AG04450 (cell line): ENCODE results near the gene BUB1. TPM values are rescaled to one million over a fixed set of nuclear protein-coding genes. Genes with fewer than 3 reads are reported as not detected.
"Not testable (repeated sequence)": the region's sequence is repeated elsewhere in the genome, so short reads cannot be mapped to it uniquely, and the experiment has no call there.

Source experiments
- CTCF ChIA-PET: fragments of 300-600, 350-600 bp; formaldehyde crosslinking; extraction: SDS; loops from one replicate; lab custom pipeline; 2022; ENCODE audit warnings: antibody characterized with exemption, inconsistent platforms; lab: Charles Lee
- POLR2A ChIA-PET: fragments of 350-600 bp; formaldehyde crosslinking; extraction: SDS; loops from one replicate; lab custom pipeline; 2021; ENCODE audit warnings: antibody characterized with exemption, inconsistent platforms; lab: Yijun Ruan, JAX
- DNase-seq: peaks from one replicate; pipeline ENCODE4 v3.0.0-alpha.2; 2011; ENCODE audit warnings: low read depth, low spot score
- H3K27ac ChIP-seq: one replicate; pipeline ENCODE4 v1.5.1; 2012; ENCODE audit warnings: low read depth, low read length, control low read depth
- H3K27me3 ChIP-seq: one replicate; pipeline ENCODE4 v1.6.0; 2012; ENCODE audit warnings: low read length; ENCODE audit not compliant: control insufficient read depth, insufficient read depth
- H3K4me3 ChIP-seq: 2 replicates; pipeline ENCODE4 v1.5.1; 2011; ENCODE audit warnings: mild to moderate bottlenecking, low read depth, low read length, control low read depth
- H3K9me3 ChIP-seq: 2 replicates; pipeline ENCODE4 v1.5.1; 2012; ENCODE audit warnings: low read length; ENCODE audit not compliant: control insufficient read depth, insufficient read depth
- polyA plus RNA-seq: library from polyadenylated mRNA; depleted of rRNA; stranded (reverse); fragments of >200 nt; gene quantifications from 2 replicates; pipeline ENCODE4 v1.2.3, GENCODE V29; 2011
- TF ChIP-seq, protein P1 (sequence below): IDR thresholded peaks from 2 replicates; pipeline ENCODE4 v1.5.1; 2011; ENCODE audit warnings: low read depth, low read length, control low read depth, inconsistent platforms

BUB1 gene
- polyA plus RNA-seq, 1 experiment = 14.1 TPM

DNA sequence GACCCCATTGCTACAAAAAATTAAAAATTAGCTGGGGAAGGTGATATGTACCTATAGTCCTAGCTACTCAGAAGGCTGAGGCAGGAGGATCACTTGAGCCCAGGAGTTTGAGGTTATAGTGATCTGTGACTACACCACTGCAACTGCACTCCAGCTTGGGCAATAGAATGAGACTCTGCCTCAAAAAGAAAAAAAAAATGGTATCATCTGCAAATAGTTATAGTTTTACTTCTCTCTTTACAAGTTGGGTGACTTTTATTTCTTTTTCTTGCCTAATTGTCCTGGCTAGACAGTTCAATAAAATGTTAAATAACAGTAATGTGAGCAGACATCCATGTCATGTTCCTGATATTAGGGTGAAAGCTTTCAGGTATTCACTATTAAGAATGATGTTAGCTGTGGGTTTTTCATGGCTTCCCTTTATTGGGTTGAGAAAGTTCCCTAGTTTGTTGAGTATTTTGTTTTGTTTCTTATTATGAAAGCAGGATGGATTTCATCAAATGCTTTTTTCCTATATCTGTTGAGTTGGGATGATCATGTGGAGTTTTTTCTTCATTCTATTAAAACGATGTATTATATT is 29.6 kb upstream of the BUB1 start:
- DNase-seq = no peak
- TF ChIP-seq, protein P1, sequence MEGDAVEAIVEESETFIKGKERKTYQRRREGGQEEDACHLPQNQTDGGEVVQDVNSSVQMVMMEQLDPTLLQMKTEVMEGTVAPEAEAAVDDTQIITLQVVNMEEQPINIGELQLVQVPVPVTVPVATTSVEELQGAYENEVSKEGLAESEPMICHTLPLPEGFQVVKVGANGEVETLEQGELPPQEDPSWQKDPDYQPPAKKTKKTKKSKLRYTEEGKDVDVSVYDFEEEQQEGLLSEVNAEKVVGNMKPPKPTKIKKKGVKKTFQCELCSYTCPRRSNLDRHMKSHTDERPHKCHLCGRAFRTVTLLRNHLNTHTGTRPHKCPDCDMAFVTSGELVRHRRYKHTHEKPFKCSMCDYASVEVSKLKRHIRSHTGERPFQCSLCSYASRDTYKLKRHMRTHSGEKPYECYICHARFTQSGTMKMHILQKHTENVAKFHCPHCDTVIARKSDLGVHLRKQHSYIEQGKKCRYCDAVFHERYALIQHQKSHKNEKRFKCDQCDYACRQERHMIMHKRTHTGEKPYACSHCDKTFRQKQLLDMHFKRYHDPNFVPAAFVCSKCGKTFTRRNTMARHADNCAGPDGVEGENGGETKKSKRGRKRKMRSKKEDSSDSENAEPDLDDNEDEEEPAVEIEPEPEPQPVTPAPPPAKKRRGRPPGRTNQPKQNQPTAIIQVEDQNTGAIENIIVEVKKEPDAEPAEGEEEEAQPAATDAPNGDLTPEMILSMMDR = no peak
- Histone ChIP-seq H3K27me3 (peaks cover 37% of the 10 kb centered on the region), H3K9me3 (no peaks in the 10 kb centered on the region), H3K27ac (no peak overlapping the region), H3K4me3 (no peak overlapping the region)
- CTCF ChIA-PET = interaction anchor here (0.9 kb wide), 1 partner anchor 14 kb away, joined by 3 read pairs; no protein-coding TSS in a partner anchor
- POLR2A ChIA-PET = no interaction called here

DNA sequence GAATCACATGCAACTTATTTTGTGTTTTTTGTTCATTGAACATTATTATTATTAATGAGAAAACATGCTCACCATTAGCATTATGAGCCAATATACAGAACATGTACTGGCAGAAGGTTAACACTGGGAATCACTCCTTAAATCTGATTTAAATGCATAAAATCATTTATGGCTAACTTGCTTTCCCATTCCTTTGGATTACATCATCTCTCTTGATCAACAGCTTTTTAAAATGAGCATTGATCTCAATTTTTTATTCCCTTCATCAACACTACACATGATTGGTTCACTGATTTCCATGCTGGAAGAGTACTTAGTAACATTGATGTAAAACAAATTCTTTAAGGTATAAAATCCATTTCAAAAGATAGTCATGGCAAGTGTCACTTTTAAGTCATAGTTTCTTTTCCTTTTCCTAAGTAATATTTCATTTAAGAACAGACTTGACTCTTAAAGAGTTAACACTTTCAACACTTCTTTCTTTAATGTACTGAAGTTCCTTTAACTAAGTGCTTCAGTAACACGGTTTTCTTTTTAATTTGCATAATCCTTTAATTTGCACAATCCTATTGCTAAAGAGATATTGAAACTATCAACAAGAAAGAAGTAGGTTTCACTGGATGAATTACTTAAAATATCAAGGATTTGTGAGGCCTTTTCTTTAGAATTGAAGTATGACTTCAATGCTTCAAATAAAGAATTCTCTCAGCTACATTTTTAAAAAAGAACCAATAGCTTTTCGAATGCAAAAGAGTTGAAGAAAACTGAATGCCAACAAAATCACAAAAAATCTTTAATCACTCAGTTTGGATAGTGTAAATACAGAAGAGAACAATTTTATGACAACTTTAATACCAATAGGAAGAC is 24.9 kb upstream of the BUB1 start:
- CTCF ChIA-PET = no interaction called here
- Histone ChIP-seq H3K27me3 (peaks cover 14% of the 10 kb centered on the region), H3K27ac (no peak overlapping the region), H3K4me3 (no peak overlapping the region), H3K9me3 (no peaks in the 10 kb centered on the region)
- POLR2A ChIA-PET = no interaction called here
- TF ChIP-seq, protein P1 = no peak
- no peak for DNase-seq

DNA sequence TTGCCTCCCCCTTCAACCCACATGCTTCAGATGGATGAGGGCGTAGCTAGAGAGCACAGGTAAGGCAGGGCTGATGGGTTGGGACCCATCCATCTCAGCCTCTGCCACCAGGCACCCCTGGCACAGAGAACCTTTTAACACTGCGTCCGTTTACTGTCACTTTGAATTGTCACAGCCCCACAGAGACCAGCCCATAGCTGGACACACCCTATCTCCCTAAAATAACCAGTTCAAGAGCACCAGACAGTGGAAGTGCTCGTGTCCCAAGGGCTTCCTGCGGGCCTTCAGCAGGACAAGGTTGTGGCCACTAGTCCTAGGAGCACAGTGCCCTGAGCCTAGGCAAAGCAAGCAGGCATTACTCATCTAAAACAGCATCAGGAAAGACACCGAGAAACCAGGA is 20.4 kb upstream of the BUB1 start:
- H3K27me3 ChIP-seq = peaks cover 20% of the 10 kb centered on the region
- H3K9me3 ChIP-seq, DNase-seq, H3K27ac ChIP-seq, POLR2A ChIA-PET, H3K4me3 ChIP-seq, CTCF ChIA-PET: not testable (repeated sequence)

DNA sequence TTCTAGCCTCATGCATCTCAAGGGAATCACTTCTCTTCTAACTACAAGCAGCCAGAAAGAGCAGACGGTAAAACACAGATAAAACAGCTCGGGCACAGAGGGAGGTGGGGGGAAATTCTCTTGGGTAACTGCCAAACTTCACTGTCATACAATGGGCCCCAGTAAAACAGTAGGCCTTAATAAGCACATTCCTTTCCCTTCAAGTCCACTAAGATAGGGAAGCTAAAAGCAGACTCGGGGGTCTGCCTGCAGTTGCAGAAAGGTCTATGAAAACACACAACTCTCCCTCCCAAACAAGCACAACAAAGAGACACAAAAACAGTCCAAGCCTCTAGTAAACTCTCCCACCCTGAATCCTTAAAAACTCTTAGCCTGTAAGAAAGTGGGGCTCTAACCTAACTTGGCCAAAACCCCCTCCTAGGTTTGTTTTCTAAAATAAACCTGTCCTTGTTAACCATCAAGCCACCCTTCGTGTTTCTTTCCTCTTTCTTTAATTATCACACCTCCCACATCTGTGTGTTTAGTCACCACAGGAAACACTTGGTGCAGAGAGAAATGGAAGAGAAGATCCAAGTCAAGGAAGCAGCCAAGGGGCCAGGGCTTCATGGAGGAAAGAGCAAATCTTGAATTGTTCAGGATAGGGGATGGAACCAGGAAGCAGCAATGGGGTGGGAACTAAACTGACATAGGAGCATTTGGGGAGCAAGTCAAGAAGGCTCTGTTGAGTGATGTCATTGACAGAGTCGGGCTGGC is 17.5 kb upstream of the BUB1 start:
- POLR2A ChIA-PET, CTCF ChIA-PET, H3K4me3 ChIP-seq, H3K27ac ChIP-seq, H3K9me3 ChIP-seq, DNase-seq: not testable (repeated sequence)
- peaks cover 21% of the 10 kb centered on the region for H3K27me3 ChIP-seq

DNA sequence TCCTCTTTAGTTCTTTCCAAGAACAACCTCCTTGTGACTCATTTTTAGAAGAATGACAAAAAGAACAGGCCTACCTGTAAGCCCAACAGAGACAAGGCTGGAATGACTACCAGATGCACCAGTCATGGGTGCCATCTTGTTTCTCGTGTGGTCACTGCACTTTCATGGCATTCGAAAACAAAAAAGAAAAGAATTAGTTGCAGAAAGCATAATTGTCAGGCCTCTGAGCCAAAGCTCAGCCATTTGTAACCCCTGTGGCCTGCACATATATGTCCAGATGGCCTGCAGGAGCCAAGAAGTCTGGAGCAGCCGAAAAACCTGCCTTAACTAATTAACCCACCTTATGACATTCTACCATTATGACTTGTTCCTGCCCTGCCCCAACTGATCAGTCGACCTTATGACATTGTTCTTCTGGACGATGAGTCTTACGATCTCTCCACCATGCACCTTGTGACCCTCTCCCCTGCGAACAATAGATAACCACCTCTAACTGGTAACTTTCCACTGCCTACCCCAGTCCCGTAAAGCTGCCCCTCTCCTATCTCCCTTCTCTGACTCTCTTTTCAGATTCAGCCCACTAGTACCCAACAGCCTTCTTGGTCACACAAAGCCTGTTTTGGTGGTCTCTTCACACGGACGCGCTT is 13.9 kb upstream of the BUB1 start:
- Histone ChIP-seq H3K27me3 (peaks cover 35% of the 10 kb centered on the region), H3K9me3 (peaks cover 4% of the 10 kb centered on the region; the same call in 1 of the 2 replicates), H3K4me3 (no peak overlapping the region), H3K27ac (no peak overlapping the region)
- TF ChIP-seq, protein P1 = no peak
- ChIA-PET CTCF (no interaction called here), POLR2A (no interaction called here)
- DNase-seq = no peak
